Purkinje cell (primary cell): ENCODE measurements around the gene IDH1. TPM values are rescaled to one million over a fixed set of nuclear protein-coding genes. Genes with fewer than 3 reads are reported as not detected.

Experiments
- polyA plus RNA-seq: library from polyadenylated mRNA; unstranded; fragments of >200 nt; fragmentation: Nextera tagmentation; gene quantifications from 2 replicates; pipeline ENCODE4 v1.2.1, GENCODE V29; 2014

IDH1 gene
- polyA plus RNA-seq: 17.7 and 20.6 TPM in 2 replicates

GRCh38 chr2:208254871-208255556 lies at the start of gene IDH1:
Gene IDH1, minus strand, starts transcription at chr2:208255071. Its CDS starts 3,520 bp downstream, at chr2:208251551.

GRCh38 chr2:208265801-208266552 lies 11.1 kb upstream of the IDH1 start, which contains the start of gene PIKFYVE:
Gene PIKFYVE, plus strand, starts transcription at chr2:208266255. Its CDS starts 5,265 bp downstream, at chr2:208271520.

GRCh38 chr2:208189810-208190503 lies 64.9 kb downstream of the IDH1 start, which contains the start of gene C2orf80:
Gene C2orf80, minus strand, starts transcription at chr2:208190030. Its CDS starts 3,044 bp downstream, at chr2:208186986.

Other genes starting within 250 kb of the IDH1 start
- gene PLEKHM3, start 229.5 kb downstream of the IDH1 start, polyA plus RNA-seq: 29.4 and 51.7 TPM in 2 replicates
- 0.42 and 2.2 TPM in 2 replicates for gene CRYGD, start 130.5 kb downstream of the IDH1 start, polyA plus RNA-seq
- gene CRYGC, start 125.2 kb downstream of the IDH1 start, polyA plus RNA-seq: not detected in 2 replicates
- not detected in 2 replicates for gene CRYGB, start 108.9 kb downstream of the IDH1 start, polyA plus RNA-seq
- not detected in 2 replicates for gene CRYGA, start 91.5 kb downstream of the IDH1 start, polyA plus RNA-seq
- 1.4 and 28.1 TPM in 2 replicates for gene C2orf80, start 65.0 kb downstream of the IDH1 start, polyA plus RNA-seq
- 13.1 and 13.9 TPM in 2 replicates for gene PIKFYVE, start 11.2 kb upstream of the IDH1 start, polyA plus RNA-seq
- gene PTH2R, start 151.7 kb upstream of the IDH1 start, polyA plus RNA-seq: 1.2 TPM in 1 of 2 replicates, not detected in the other